Colonic mucosa (tissue), 4 donors: ENCODE results near the gene TSPAN7. TPM values are rescaled to one million over a fixed set of nuclear protein-coding genes. Genes with fewer than 3 reads are reported as not detected.

Experiments used
- DNase-seq: peaks from one replicate; pipeline ENCODE4 v3.0.0-alpha.2; 2020
- H3K27ac ChIP-seq: fragments of 200-600 bp; one replicate; pipeline ENCODE4 v1.8.0; 2021
- H3K27me3 ChIP-seq: fragments of 200-600 bp; one replicate; pipeline ENCODE4 v1.8.0; 2021
- H3K36me3 ChIP-seq: fragments of 200-600 bp; one replicate; pipeline ENCODE4 v1.8.0; 2021
- H3K4me1 ChIP-seq: fragments of 200-600 bp; one replicate; pipeline ENCODE4 v1.8.0; 2021; ENCODE audit warnings: mild to moderate bottlenecking
- H3K4me3 ChIP-seq: fragments of 200-600 bp; one replicate; pipeline ENCODE4 v1.8.0; 2021
- H3K9ac ChIP-seq, 2 donors: one replicate each; pipeline ENCODE4 v1.7.0; 2013; ENCODE audit warnings: control low read depth in 2 of 2, low read depth in 2 of 2, low read length in 2 of 2
- H3K9me3 ChIP-seq: fragments of 200-600 bp; one replicate; pipeline ENCODE4 v1.8.0; 2021
- intact Hi-C: fragments of 100-400 bp; cut with DNase I; formaldehyde crosslinking; loops from one replicate; pipeline ENCODE4 v1.14.1; 2022
- total RNA-seq, 2 donors: library from RNA; stranded (reverse); fragmentation: NEBNext Ultra II Directional in 1 of 2; extraction: Animal tissue kit (Norgen Biotek cat#: 25700) in 1 of 2; gene quantifications; one replicate each; pipeline ENCODE4 v1.2.1, GENCODE V29; 2021
- TF ChIP-seq, protein P1 (sequence below): fragments of 200-600 bp; IDR thresholded peaks from one replicate; pipeline ENCODE4 v1.8.0; 2022; ENCODE audit warnings: antibody characterized with exemption, mild to moderate bottlenecking
- donor health status: healthy.
- donor health status: DM: no; HTN: no; CAD: no.
- donor health status: DM: no; HTN: no; CAD: no.

Gene TSPAN7
- total RNA-seq, 2 donors from 2014 or later = 66.1 to 91.5 TPM

DNA sequence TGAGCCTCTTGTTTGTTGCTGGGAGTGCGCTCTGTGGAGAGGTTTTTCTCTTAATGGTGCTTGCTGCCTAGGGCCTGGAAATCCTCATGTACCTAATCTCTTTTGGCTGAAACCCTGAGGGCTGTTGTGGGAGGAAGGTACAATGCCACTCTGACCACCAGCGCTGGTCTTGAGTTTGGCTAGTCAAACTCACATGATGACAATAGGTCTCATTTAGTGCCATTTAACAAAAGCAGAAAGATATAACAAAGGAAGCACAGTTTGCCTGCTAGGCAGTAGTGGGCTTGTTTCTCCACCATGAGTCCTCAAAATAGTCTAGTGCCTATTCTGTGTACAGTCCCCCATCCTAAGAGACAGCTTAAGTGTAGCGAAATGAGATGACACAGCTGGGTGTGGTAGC lies 111.3 kb downstream of the TSPAN7 start:
- TF ChIP-seq, protein P1, sequence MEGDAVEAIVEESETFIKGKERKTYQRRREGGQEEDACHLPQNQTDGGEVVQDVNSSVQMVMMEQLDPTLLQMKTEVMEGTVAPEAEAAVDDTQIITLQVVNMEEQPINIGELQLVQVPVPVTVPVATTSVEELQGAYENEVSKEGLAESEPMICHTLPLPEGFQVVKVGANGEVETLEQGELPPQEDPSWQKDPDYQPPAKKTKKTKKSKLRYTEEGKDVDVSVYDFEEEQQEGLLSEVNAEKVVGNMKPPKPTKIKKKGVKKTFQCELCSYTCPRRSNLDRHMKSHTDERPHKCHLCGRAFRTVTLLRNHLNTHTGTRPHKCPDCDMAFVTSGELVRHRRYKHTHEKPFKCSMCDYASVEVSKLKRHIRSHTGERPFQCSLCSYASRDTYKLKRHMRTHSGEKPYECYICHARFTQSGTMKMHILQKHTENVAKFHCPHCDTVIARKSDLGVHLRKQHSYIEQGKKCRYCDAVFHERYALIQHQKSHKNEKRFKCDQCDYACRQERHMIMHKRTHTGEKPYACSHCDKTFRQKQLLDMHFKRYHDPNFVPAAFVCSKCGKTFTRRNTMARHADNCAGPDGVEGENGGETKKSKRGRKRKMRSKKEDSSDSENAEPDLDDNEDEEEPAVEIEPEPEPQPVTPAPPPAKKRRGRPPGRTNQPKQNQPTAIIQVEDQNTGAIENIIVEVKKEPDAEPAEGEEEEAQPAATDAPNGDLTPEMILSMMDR = no peak
- Histone ChIP-seq H3K27ac (no peak overlapping the region), H3K36me3 (no peaks in the 10 kb centered on the region), H3K9me3 (no peaks in the 10 kb centered on the region), H3K27me3 (no peaks in the 10 kb centered on the region), H3K4me1 (no peaks in the 10 kb centered on the region), H3K4me3 (no peak overlapping the region), H3K9ac (no peak overlapping the region)
- intact Hi-C loops = no loop called here
- no peak for DNase-seq

DNA sequence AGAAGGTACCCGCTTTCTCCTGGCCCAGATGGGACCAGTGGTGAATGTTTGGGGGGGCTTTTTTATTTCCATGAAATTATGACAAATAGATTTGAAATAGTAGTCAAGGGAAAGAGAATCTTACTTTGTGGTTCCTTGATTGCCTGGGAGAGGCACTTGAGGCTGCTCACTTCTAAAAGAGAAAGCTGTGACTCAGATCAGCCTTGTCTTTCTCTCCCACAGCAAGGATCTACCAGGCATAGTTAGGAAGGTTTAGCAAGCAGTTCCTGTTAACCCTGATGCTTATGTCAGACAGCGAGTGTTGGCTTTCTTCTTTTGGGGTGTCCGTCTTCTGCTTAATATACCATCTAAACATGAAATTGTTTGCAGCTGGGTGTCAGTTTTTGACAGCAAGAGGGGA lies 114.5 kb downstream of the TSPAN7 start:
- H3K27ac ChIP-seq = no peak overlapping the region
- no peak overlapping the region for H3K9ac ChIP-seq
- intact Hi-C loops = no loop called here
- no peaks in the 10 kb centered on the region for H3K4me1 ChIP-seq
- no peak for DNase-seq
- H3K4me3 ChIP-seq = no peak overlapping the region
- H3K9me3 ChIP-seq = no peaks in the 10 kb centered on the region
- no peaks in the 10 kb centered on the region for H3K36me3 ChIP-seq
- H3K27me3 ChIP-seq = no peaks in the 10 kb centered on the region
- TF ChIP-seq, protein P1 = no peak

DNA sequence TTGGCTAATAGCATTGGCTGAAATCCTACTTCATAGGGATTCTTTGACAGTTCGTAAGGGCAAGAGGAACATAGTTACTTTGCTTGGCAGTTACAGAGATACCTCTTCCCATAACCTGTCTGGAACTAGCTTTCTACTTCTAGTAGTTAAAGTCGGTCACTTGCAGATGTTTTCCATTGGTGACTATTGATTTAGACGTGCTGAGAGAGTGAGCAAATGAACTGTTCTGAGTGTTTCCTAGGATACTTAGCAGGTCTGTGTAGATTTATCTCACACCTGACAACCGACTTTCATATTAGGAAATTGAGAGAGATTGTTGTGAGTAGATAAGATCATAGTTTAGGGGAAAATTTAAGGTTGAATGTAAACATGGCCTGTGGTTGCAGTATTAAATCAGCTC lies 116.8 kb downstream of the TSPAN7 start:
- no peaks in the 10 kb centered on the region for H3K4me1 ChIP-seq
- H3K9me3 ChIP-seq = no peaks in the 10 kb centered on the region
- H3K36me3 ChIP-seq = no peaks in the 10 kb centered on the region
- no peak overlapping the region for H3K9ac ChIP-seq
- no peak for DNase-seq
- no peak overlapping the region for H3K4me3 ChIP-seq
- TF ChIP-seq, protein P1 = no peak
- H3K27me3 ChIP-seq = no peaks in the 10 kb centered on the region
- H3K27ac ChIP-seq = no peak overlapping the region
- intact Hi-C loops = no loop called here

DNA sequence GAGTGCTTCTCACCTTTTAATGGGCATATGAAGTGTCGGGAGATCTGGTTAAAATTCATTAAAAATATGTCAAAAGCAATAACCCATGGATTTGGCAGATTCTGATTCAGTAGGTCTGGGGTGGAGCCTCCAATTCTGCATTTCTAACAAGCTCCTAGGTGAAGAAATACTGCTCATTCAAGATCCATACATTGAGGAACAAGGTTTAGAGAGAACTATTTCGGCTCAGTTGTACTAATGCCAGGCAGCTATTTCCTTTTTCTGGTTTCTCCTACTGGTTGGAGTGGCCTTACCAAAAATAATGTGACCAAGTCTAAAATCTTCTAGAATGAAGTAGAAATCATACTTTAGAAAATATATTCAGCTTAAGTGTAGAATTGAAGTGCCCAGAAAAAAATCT lies 117.5 kb downstream of the TSPAN7 start:
- Histone ChIP-seq H3K9ac (no peak overlapping the region), H3K9me3 (no peaks in the 10 kb centered on the region), H3K4me1 (no peaks in the 10 kb centered on the region), H3K4me3 (no peak overlapping the region), H3K27ac (no peak overlapping the region), H3K36me3 (no peaks in the 10 kb centered on the region), H3K27me3 (no peaks in the 10 kb centered on the region)
- intact Hi-C loops = no loop called here
- no peak for DNase-seq
- TF ChIP-seq, protein P1 = no peak

DNA sequence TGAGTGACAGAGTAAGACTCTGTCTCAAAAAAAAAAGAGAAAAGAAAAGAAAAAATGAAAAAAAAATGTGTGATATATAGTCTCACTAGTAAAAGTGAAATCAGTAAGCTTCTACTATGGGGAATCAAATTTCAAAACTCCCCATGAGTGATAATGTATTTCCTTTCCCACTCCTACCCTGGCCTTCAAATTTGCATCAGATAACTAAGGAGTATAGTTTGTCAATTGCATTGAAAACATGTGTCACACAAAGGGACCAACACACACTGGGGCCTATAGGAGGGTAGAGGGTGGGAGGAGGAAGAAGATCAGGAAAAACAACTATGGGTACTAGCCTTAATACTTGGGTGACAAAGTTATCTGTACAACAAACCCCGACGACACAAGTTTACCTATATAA lies 118.4 kb downstream of the TSPAN7 start:
- TF ChIP-seq, protein P1 = no peak
- intact Hi-C loops = no loop called here
- Histone ChIP-seq H3K36me3 (no peaks in the 10 kb centered on the region), H3K4me1 (no peaks in the 10 kb centered on the region), H3K4me3 (no peak overlapping the region), H3K9me3 (no peaks in the 10 kb centered on the region), H3K27ac (no peak overlapping the region), H3K27me3 (no peaks in the 10 kb centered on the region), H3K9ac (no peak overlapping the region)
- DNase-seq = no peak

DNA sequence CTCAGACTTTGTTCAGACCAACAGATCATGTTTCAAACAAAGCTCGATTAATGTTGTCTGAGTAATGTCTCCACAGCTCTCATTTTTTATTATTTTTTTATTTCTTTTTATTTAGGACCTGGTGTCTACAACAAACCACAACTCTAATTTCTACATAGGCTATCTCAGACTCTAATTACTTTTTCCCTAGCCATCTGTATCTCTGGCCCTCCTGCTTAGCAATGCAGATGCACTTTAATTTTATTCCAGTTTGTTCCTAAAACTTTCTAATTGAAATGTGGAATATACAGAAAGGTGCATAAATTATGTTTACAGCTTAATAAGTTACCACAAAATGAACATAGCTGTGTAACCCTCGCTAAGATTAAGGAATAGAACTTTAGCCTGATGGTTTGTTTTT lies 120.8 kb downstream of the TSPAN7 start:
- Histone ChIP-seq H3K4me1 (no peaks in the 10 kb centered on the region), H3K9me3 (no peaks in the 10 kb centered on the region), H3K4me3 (no peak overlapping the region), H3K27me3 (no peaks in the 10 kb centered on the region), H3K36me3 (no peaks in the 10 kb centered on the region), H3K27ac (no peak overlapping the region), H3K9ac (no peak overlapping the region)
- TF ChIP-seq, protein P1 = no peak
- intact Hi-C loops = no loop called here
- DNase-seq = no peak
